Left ventricle myocardium inferior (tissue), 1 donor: ENCODE data around the gene ARHGAP23. TPM values are rescaled to one million over a fixed set of nuclear protein-coding genes. Genes with fewer than 3 reads are reported as not detected.
A peak's percentile ranks its signal among the peaks of the same experiment; 100 is the strongest.

ENCODE experiments used
- DNase-seq: peaks from one replicate; pipeline ENCODE4 v3.0.0-alpha.2; 2020
- H3K27ac ChIP-seq: fragments of 200-600 bp; replicated peaks from 2 replicates; pipeline ENCODE4 v1.8.0; 2021
- H3K27me3 ChIP-seq: fragments of 200-600 bp; 2 replicates; pipeline ENCODE4 v1.8.0; 2021; ENCODE audit warnings: low read depth
- H3K36me3 ChIP-seq: fragments of 200-600 bp; 2 replicates; pipeline ENCODE4 v1.8.0; 2021
- H3K4me1 ChIP-seq: fragments of 200-600 bp; 2 replicates; pipeline ENCODE4 v1.8.0; 2021
- H3K4me3 ChIP-seq: fragments of 200-600 bp; 2 replicates; pipeline ENCODE4 v1.8.0; 2021; ENCODE audit warnings: mild to moderate bottlenecking, moderate library complexity
- H3K9me3 ChIP-seq: fragments of 200-600 bp; replicated peaks from 2 replicates; pipeline ENCODE4 v1.8.0; 2021
- intact Hi-C: fragments of 100-400 bp; cut with micrococcal nuclease; formaldehyde crosslinking; loops from one replicate; pipeline ENCODE4 v1.11.0; 2022
- total RNA-seq: library from RNA; stranded (reverse); fragmentation: NEBNext Ultra II Directional; extraction: Animal tissue kit (Norgen Biotek cat#: 25700); gene quantifications from one replicate; pipeline ENCODE4 v1.2.1, GENCODE V29; 2021
- TF ChIP-seq, protein P1 (sequence below): fragments of 200-600 bp; IDR thresholded peaks from 2 replicates; pipeline ENCODE4 v1.8.0; 2021; ENCODE audit warnings: antibody characterized with exemption, mild to moderate bottlenecking, borderline replicate concordance
- donor health status: DM: no; HTN: yes; CAD: no; lungs with severe emphysema.

Gene ARHGAP23
- total RNA-seq, 1 donor from 2014 or later, result 60.8 TPM

DNA sequence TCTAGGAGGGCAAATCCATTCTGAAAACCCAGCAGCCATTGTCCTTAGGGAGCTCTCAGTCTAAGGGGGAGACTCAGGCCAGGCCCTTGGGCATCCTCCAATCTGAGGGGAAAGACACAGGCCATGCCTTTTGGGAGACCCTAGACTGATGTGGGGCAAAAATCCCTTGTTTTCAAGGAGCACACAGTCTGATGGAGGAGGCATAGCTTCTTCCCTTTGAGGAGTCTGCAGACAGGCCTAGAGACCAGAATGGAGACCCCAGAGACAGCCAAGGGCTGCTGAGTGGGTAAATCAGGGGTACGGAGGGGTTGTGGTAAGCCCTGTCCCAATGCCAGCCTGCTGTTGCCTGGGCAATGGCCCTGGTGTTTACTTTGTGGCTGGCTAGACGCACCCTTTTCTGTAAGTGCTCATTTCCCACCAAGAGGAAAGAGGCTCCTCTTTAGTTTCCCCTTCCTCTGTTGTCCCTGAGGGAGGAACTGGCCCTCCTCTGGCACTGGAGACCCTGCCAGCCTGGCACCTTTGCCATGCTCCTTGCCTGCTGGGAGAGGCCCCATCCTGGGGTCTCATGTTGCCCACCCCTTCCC, 19.3 kb downstream of the ARHGAP23 start:
- intact Hi-C loops, result no loop called here
- no peaks in the 10 kb centered on the region for H3K9me3 ChIP-seq
- H3K4me1 ChIP-seq, result peaks cover 87% of the 10 kb centered on the region
- H3K27ac ChIP-seq, result peak overlapping the region; percentile 93
- no peaks in the 10 kb centered on the region for H3K27me3 ChIP-seq
- DNase-seq, result no peak
- H3K36me3 ChIP-seq, result no peaks in the 10 kb centered on the region
- no peak overlapping the region for H3K4me3 ChIP-seq
- TF ChIP-seq, protein P1, sequence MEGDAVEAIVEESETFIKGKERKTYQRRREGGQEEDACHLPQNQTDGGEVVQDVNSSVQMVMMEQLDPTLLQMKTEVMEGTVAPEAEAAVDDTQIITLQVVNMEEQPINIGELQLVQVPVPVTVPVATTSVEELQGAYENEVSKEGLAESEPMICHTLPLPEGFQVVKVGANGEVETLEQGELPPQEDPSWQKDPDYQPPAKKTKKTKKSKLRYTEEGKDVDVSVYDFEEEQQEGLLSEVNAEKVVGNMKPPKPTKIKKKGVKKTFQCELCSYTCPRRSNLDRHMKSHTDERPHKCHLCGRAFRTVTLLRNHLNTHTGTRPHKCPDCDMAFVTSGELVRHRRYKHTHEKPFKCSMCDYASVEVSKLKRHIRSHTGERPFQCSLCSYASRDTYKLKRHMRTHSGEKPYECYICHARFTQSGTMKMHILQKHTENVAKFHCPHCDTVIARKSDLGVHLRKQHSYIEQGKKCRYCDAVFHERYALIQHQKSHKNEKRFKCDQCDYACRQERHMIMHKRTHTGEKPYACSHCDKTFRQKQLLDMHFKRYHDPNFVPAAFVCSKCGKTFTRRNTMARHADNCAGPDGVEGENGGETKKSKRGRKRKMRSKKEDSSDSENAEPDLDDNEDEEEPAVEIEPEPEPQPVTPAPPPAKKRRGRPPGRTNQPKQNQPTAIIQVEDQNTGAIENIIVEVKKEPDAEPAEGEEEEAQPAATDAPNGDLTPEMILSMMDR, result no peak

DNA sequence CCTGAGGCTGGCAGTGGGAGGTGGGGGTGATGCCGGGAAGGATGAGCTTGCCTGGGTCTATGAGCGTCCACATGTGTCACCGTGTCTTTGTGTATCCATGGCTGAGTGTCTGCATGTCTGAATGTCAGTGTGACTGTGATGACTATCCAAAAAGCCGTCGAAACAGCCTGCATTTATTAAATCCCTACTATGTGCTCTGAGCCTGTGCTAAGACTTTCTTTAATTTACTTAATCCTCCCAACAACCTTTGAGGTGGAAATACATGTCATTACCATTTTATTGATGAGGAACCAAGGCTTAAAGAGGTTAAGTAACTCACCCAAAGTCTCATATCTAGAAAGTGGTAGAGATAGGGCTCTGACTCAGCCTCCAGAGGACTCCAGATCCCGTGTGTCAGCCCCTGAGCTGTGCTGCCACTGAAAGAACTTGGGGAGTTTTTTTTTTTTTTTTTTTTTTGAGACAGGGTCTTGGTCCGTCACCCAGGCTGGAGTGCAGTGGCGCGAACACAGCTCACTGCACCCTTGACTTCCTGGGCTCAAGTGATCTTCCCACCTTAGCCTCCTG, 20.0 kb downstream of the ARHGAP23 start:
- Histone ChIP-seq H3K36me3 (no peaks in the 10 kb centered on the region), H3K27me3 (no peaks in the 10 kb centered on the region), H3K4me3 (no peak overlapping the region), H3K9me3 (no peaks in the 10 kb centered on the region), H3K27ac (peak overlapping the region; percentile 93), H3K4me1 (peaks cover 87% of the 10 kb centered on the region)
- TF ChIP-seq, protein P1, result no peak
- intact Hi-C loops, result no loop called here
- no peak for DNase-seq

DNA sequence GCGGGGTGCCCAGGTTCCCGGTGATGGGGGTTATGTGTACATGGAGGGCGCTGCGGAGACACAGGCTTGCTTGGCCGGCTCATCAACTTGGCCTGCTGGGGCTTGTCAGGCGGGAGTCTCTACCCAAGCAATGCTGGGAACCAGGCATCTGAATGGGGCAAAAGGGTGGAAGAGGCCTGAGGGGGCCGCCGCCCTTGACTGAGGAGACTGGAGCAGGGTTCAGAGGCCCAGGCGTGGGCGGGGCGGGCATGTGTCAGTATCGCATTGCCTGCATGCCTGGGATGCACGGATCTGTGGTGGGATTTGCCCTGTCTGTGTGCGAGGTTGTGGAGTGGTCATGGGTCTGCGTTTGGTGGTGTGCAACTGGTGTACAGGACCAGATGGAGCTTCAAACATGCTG, 21.1 kb downstream of the ARHGAP23 start:
- Histone ChIP-seq H3K4me1 (peaks cover 82% of the 10 kb centered on the region), H3K36me3 (no peaks in the 10 kb centered on the region), H3K9me3 (no peaks in the 10 kb centered on the region), H3K27me3 (no peaks in the 10 kb centered on the region), H3K27ac (peak overlapping the region; percentile 93), H3K4me3 (no peak overlapping the region)
- DNase-seq, result no peak
- TF ChIP-seq, protein P1, result no peak
- intact Hi-C loops, result no loop called here

DNA sequence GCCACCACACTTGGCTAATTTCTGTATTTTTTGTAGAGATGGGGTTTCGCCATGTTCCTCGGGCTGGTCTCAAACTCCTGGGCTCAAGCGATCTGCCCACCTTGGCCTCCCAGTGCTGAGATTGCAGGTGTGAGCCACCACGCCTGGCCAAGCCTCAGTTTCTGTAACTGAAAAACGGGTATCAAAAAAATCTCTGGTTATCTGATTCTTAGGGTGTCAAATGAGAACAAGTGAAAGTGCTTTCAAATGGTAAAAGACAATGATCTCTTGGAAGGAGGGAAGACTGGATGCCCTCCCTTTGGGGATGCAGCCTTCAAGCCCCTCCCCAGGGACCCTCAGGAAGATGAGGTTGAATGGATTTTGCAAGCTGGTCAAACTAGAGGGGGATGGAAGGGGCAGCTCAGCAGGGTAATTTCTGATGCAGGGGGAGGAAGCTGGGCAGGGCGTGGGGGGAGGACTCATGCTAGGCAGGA, 22.3 kb downstream of the ARHGAP23 start:
- Histone ChIP-seq H3K27me3 (no peaks in the 10 kb centered on the region), H3K27ac (peak overlapping the region; percentile 93), H3K4me3 (peak overlapping the region; percentile 69), H3K4me1 (peaks cover 89% of the 10 kb centered on the region), H3K36me3 (no peaks in the 10 kb centered on the region), H3K9me3 (no peaks in the 10 kb centered on the region)
- TF ChIP-seq, protein P1, result no peak
- intact Hi-C loops, result no loop called here
- no peak for DNase-seq

DNA sequence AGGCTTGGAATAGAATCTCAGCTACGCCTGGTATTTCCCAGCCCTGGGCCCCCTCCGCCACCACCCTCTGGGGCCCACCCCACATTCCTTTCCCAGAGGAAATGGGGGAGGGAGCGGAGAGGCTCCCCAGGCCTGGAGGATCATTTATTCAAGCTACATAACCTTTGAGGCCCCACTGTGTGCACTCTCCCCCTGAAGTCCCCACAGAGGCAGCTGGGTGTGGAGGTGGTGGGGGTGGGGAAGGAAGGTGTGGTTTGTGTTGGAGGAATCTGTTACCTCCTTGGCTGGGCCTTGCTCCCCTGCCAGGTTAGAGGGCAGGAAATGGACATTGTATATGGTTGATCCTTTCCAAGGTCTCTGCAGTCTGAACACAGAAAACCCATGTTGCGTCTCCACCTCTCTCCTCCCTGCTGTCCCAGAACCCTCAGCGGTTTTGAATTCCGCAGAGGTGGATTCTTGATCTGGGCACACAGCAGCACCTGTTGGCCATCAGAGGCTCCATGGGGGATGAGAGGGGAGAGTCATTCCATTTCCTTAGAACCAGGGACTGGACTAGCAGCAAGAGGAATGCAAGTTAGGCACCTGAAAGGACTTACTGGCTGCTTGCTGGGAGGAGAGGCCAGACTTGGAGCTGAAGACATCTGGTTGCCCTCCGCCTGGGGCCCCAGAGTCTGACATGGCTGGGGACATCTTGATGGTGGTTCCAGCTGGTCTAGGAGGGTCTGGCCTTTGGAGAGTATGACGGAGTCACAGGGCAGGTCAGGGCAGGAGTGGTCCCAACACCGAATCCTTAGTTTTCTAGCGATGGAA, 23.0 kb downstream of the ARHGAP23 start:
- DNase-seq, result peak; percentile 65
- peaks cover 95% of the 10 kb centered on the region for H3K4me1 ChIP-seq
- H3K36me3 ChIP-seq, result no peaks in the 10 kb centered on the region
- no peaks in the 10 kb centered on the region for H3K27me3 ChIP-seq
- H3K9me3 ChIP-seq, result no peaks in the 10 kb centered on the region
- TF ChIP-seq, protein P1, result no peak
- peak overlapping the region; percentile 69 for H3K4me3 ChIP-seq
- intact Hi-C loops, result no loop called here
- H3K27ac ChIP-seq, result peak overlapping the region; percentile 93
